ENCODE results near the gene ARHGEF28. TPM values are rescaled to one million over a fixed set of nuclear protein-coding genes. Genes with fewer than 3 reads are reported as not detected.

ARHGEF28 gene
- total RNA-seq, 4 donors from 2014 or later, result 0.52 to 1.2 (median 0.98) TPM

DNA sequence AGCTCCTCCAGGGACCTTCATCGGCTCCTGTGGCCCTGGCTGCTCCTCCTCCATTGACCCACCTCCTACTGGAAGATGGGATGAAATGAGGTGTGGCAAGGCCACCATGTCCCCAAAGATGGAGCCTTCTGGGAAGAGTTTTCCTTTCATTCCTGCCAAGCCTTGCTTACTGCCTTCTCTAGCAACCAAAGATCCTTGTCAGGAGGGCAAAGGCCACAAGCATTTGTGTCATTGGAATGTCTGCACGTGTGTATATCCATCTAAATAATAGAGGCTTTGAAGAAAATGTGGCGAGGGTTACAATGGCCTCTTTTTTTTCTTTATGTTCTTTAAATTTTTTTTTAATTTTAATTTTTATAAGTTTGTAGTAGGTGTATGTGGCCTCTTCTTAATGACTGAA lies 313.6 kb downstream of the ARHGEF28 start:
- Histone ChIP-seq H3K36me3 (no peaks in the 10 kb centered on the region), H3K27me3 (no peaks in the 10 kb centered on the region), H3K27ac (no peak overlapping the region), H3K4me3 (no peak overlapping the region), H3K9me3 (peaks cover 0 to 2% (median 0%) of the 10 kb centered on the region in 3 donors), H3K4me1 (no peaks in the 10 kb centered on the region)
- TF ChIP-seq, protein P1, sequence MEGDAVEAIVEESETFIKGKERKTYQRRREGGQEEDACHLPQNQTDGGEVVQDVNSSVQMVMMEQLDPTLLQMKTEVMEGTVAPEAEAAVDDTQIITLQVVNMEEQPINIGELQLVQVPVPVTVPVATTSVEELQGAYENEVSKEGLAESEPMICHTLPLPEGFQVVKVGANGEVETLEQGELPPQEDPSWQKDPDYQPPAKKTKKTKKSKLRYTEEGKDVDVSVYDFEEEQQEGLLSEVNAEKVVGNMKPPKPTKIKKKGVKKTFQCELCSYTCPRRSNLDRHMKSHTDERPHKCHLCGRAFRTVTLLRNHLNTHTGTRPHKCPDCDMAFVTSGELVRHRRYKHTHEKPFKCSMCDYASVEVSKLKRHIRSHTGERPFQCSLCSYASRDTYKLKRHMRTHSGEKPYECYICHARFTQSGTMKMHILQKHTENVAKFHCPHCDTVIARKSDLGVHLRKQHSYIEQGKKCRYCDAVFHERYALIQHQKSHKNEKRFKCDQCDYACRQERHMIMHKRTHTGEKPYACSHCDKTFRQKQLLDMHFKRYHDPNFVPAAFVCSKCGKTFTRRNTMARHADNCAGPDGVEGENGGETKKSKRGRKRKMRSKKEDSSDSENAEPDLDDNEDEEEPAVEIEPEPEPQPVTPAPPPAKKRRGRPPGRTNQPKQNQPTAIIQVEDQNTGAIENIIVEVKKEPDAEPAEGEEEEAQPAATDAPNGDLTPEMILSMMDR (IDR thresholded peaks at IDR 0.05 in 4 of 5, conservative IDR thresholded peaks at IDR 0.05 in 1 of 5), result no peak
- no peak for TF ChIP-seq POLR2A (IDR thresholded peaks at IDR 0.05)
- intact Hi-C loops (cut with DNase I; ENCODE audit: low total_unique reads), result no loop called here
- ATAC-seq (no peak), DNase-seq (no peak)
- in situ Hi-C loops (cut with MboI; ENCODE audit: low sequenced_read_pairs in 4 of 4), result no loop called here

DNA sequence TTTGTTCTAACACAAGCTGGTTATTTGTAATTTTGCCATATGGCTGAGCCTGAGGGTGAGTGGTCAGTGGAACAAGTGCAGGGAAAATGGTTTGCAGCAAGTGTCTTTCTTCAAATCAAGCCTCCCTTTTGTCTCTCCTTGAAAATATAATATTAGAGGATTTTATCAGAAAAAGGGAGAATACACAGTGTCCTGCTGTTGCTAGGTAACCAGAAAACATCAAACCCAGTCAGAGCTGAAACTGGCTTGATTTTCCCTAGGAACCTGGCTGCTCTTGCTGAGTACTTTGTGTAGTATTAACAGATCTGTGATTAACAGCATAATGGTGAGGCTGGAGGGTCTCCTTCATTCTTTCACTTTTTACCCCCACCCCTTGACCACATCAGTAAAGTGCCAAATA lies 314.0 kb downstream of the ARHGEF28 start:
- TF ChIP-seq POLR2A (IDR thresholded peaks at IDR 0.05), result no peak
- TF ChIP-seq, protein P1 (IDR thresholded peaks at IDR 0.05 in 4 of 5, conservative IDR thresholded peaks at IDR 0.05 in 1 of 5), result no peak
- ATAC-seq (no peak), DNase-seq (no peak)
- intact Hi-C loops (cut with DNase I; ENCODE audit: low total_unique reads) (no loop called here), in situ Hi-C loops (cut with MboI; ENCODE audit: low sequenced_read_pairs in 4 of 4) (no loop called here)
- Histone ChIP-seq H3K27me3 (no peaks in the 10 kb centered on the region), H3K4me1 (no peaks in the 10 kb centered on the region), H3K36me3 (no peaks in the 10 kb centered on the region), H3K9me3 (peaks cover 0 to 5% (median 0%) of the 10 kb centered on the region in 3 donors), H3K4me3 (no peak overlapping the region), H3K27ac (no peak overlapping the region)

DNA sequence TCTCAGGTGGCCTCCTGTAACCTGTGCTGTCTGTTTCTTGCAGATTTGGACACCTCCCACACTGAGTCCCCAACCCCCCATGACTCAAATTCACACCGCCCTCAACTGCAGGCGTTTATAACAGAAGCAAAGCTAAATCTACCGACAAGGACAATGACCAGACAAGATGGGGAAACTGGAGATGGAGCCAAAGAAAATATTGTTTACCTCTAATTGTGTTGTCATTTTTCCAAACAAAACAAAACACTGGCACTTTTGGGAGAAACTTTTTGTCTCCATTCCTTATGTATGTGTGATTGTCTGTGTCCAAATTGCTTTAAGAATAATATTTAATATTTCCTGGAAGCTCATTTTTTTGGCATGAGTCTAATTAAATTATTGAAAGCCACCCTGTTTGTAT lies 314.8 kb downstream of the ARHGEF28 start:
- DNase-seq, result no peak
- Histone ChIP-seq H3K36me3 (no peaks in the 10 kb centered on the region), H3K9me3 (peaks cover 0 to 5% (median 0%) of the 10 kb centered on the region in 3 donors), H3K4me3 (no peak overlapping the region), H3K27ac (no peak overlapping the region), H3K4me1 (no peaks in the 10 kb centered on the region), H3K27me3 (no peaks in the 10 kb centered on the region)
- TF ChIP-seq POLR2A (IDR thresholded peaks at IDR 0.05), result no peak
- TF ChIP-seq, protein P1 (IDR thresholded peaks at IDR 0.05 in 4 of 5, conservative IDR thresholded peaks at IDR 0.05 in 1 of 5), result no peak
- intact Hi-C loops (cut with DNase I; ENCODE audit: low total_unique reads), result no loop called here
- ATAC-seq, result no peak
- in situ Hi-C loops (cut with MboI; ENCODE audit: low sequenced_read_pairs in 4 of 4), result no loop called here

DNA sequence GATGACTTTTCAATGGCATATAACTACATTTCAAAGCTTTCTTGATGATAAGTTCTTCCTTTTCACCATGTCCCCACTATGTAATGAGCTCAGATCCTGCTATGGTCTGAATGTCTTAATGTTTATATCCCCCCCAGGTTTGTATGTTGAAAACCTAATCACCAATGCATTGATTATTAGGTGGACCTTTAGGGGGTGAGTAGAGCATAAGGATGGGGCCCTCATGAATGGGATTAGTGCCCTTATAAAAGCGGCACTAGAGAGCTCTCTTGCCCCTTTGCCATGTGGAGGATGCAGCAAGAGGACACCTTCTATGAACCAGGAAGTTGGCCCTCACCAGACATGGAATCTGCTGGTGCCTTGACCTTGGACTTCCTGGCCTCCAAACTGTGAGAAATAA lies 316.8 kb downstream of the ARHGEF28 start:
- H3K4me3 ChIP-seq, result no peak overlapping the region
- ATAC-seq (no peak), DNase-seq (no peak)
- in situ Hi-C loops (cut with MboI; ENCODE audit: low sequenced_read_pairs in 4 of 4) (no loop called here), intact Hi-C loops (cut with DNase I; ENCODE audit: low total_unique reads) (no loop called here)
- no peaks in the 10 kb centered on the region for H3K36me3 ChIP-seq
- no peak overlapping the region for H3K27ac ChIP-seq
- no peaks in the 10 kb centered on the region for H3K27me3 ChIP-seq
- TF ChIP-seq POLR2A (IDR thresholded peaks at IDR 0.05), result no peak
- TF ChIP-seq, protein P1 (IDR thresholded peaks at IDR 0.05 in 4 of 5, conservative IDR thresholded peaks at IDR 0.05 in 1 of 5), result no peak
- H3K9me3 ChIP-seq, result peaks cover 0 to 5% (median 0%) of the 10 kb centered on the region in 3 donors
- H3K4me1 ChIP-seq, result no peaks in the 10 kb centered on the region

DNA sequence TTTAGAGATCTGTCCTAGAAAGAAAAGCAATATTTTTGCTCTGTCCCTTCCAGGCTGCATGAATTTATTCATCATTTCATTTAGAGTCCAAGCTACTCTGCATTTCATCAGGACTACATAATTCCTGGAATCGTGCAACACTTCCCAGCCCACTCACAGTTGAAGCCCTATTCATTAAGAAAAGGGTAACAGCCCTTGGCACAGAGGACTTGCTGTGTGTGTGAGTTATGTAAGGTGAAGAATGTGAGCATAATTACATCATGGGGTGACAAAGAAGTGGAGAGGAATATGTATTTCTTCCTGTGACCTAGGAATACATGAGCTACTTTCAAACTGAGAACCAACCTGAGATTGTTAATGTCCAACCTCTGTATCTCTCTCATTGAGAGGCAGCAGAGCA lies 317.4 kb downstream of the ARHGEF28 start:
- Histone ChIP-seq H3K9me3 (peaks cover 0 to 5% (median 0%) of the 10 kb centered on the region in 3 donors), H3K4me1 (no peaks in the 10 kb centered on the region), H3K36me3 (no peaks in the 10 kb centered on the region), H3K27me3 (no peaks in the 10 kb centered on the region), H3K4me3 (no peak overlapping the region), H3K27ac (no peak overlapping the region)
- in situ Hi-C loops (cut with MboI; ENCODE audit: low sequenced_read_pairs in 4 of 4) (no loop called here), intact Hi-C loops (cut with DNase I; ENCODE audit: low total_unique reads) (no loop called here)
- ATAC-seq (no peak), DNase-seq (no peak)
- TF ChIP-seq, protein P1 (IDR thresholded peaks at IDR 0.05 in 4 of 5, conservative IDR thresholded peaks at IDR 0.05 in 1 of 5), result no peak
- no peak for TF ChIP-seq POLR2A (IDR thresholded peaks at IDR 0.05)
